EL (cell line): ENCODE data around the gene DNAL4.

Experiments used
- DNase-seq: peaks from one replicate; pipeline ENCODE4 v3.0.0-alpha.2; 2016

The DNAL4 gene

DNA sequence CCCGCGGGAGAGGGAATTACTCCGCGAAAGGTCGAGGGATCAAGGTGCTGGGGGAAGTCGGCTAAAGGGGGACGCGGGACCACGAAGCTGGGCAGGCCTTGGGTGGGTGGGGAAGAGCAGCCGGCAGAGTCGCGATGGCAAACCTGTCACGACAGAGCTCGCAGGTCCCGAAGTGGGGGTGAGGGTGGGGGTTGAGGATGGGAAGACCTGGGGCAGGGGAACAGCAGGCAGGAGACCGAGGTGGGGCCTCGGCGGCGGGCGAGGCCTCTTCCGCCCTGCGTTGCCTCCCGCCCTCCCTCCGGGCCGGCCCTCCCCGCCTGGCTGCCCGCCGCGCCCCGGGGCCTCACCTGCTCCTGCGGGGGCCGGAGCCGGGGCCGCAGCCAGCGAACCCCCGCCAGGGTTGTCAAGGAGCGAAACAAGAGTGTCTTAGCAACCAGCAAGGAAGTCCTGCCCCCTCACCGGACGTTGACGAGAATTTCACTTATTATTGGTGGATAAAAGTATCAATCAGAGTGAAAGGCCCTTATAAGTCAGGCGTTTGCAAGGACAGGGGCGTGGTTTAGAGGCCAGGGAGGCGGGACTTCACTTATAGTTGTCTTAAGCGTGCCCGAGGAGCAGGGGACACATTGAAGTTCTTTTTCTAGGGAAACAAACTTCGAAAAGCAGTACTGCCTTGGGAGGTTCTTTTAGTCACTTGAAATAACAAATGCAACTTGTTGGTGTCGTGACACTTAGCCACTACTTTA lies at the start of gene DNAL4:
TSS of gene DNAL4 (minus strand) at position 423 of the 746 bp plus-strand sequence. CDS start 11,412 bp downstream, outside the sequence.
- DNase-seq = peak; percentile 98

GRCh38 chr22:38843201-38843656 lies 49.3 kb upstream of the DNAL4 start:
- DNase-seq = peak; percentile 80

GRCh38 chr22:38842512-38843200 lies 48.7 kb upstream of the DNAL4 start:
- DNase-seq = no peak

DNA sequence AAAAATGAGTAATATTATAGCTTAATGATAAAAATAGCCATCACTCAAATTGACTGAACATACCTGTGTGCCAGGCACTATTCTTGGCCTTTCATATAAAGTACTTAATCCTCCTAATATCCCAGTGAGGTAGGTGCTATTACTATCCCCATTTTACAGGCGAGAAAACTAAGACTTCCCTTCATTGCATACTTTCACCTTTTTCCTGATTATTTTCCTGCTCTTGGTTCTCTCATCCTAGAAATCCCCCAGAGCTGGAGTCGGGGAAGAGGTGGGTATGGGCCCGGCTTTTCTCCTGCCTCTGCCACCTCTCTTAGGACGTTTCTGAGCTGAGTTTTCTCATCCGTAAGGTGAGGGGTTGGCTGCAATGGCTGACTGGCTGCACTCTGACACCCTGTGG lies 47.7 kb upstream of the DNAL4 start:
- no peak for DNase-seq

- DNase-seq = no peak
Measured at GRCh38 chr22:38841211-38841610, 47.3 kb upstream of the DNAL4 start.

DNA sequence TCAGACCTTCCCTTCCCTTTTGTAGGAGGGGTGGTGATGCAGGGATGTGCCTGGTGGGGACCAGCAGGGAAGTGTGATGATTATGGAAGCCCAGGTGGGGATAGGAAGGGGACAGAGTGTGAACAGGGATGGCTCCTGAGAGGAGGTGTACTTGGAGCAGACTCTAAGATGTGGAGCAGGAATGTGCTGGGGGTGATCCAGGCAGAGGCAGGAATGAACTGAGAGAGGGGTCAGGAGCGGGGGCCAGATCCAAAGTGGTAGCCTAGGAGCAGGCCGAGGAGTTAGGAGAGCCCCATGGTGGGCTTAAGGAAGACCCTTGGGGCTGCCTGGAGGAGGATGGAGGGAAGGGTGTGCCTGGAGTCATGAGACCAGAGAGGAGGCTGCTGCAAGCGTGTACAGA lies 46.2 kb upstream of the DNAL4 start:
- DNase-seq = no peak

DNA sequence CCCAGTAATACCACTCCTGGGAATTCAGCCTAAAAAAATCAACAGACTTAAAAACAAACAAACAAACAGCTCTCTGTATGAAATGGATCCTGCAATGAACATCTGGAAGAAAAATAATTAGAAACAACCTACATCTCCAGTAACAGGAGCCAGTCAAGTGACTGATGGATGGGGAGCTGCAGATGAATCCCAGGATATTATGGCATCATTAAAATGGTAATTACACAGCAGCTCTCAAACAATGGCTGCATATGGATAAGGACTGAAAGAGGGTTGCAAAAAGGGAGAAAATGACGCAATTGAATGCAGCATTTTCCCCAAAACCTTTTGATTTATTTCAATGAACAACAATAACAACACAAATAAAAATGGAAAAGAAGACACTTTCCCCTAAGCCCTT lies 45.7 kb upstream of the DNAL4 start:
- no peak for DNase-seq

DNA sequence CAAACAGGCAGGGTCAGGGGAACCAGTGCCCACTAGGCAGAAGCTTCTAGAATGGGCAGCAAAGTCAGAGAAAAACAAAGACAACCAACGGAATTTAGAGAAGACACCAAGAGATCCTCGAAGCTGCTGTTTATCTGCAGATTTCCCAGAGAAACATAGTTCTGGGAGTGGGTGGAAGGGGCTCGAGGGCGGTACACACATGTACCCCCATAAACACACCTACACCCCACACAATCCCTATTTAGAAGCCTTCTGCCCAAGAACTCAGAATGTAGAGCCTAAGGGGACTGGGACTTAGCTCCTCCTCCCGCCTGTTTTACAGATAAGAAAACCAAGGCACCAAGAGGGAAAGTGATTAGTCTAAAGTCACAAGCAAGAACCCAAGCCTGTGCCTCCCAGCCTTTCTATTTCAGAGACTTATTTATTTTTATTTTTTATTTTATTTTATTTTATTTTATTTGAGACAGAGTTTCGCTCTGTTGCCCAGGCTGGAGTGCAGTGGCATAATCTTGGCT lies 43.5 kb upstream of the DNAL4 start:
- DNase-seq = no peak

- peak; percentile 70 for DNase-seq
Measured at GRCh38 chr22:38835888-38836301, 42.0 kb upstream of the DNAL4 start.

DNA sequence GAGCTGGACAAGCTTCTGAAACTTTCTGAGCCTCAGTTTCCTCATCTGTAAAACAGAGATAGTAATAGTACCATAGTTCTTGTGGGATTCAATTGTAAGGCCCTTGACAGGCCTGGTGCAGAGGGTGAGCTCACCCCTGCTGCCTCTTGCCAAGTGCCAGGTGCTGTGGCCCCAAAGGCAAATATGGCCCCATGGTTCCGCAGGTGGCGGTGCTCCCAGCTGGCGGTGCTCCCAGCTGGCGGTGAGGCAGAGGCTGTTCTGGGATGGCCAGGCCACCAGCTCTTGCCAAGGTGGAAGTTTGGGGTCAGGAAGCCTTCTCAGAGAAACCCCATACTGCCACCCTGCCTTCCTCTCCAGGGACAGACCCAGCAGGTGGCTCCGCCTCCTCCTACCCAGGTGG lies 41.0 kb upstream of the DNAL4 start:
- DNase-seq = no peak

DNA sequence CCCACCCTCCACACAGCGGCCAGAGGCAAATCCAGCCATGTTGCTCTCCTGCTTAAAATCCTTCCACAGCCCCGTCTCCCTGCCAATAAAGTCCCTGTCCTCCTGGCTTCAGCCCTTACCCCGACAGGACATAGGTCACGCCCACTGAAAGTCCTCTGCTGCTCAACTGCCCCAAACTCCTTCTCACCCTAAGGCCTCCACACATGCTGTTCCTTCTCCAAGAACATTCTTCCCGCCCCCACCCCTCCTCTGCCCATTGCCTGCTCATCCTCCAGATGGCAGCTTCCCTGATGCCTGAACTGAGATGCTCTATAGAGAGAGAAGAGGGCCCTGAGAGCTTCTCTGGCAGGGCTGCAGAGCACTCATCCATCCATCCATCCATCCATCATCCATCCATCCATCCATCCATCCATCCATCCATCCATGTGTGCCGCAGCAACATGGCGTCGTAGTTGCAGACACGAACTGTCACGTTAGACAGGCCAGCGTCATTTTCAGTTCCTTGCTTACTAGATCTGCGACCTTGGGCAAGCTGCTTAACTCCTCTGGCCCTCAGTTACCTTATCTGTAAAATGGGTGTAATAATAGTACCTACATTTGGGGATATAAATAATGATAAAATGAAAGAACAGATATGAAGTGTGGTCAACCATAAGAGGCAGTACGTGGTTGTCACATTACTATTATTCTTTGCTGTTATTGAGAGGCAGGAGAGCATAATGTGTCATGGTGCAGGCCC lies 40.4 kb upstream of the DNAL4 start:
- DNase-seq = no peak

- no peak for DNase-seq
Measured at GRCh38 chr22:38833061-38833460, 39.1 kb upstream of the DNAL4 start.

GRCh38 chr22:38832005-38832978 lies 38.3 kb upstream of the DNAL4 start:
- DNase-seq = no peak

GRCh38 chr22:38831166-38831945 lies 37.4 kb upstream of the DNAL4 start:
- peak; percentile 78 for DNase-seq

GRCh38 chr22:38830845-38831108 lies 36.8 kb upstream of the DNAL4 start:
- DNase-seq = no peak

- DNase-seq = no peak
Measured at GRCh38 chr22:38830026-38830844, 36.3 kb upstream of the DNAL4 start.

- no peak for DNase-seq
Measured at GRCh38 chr22:38829485-38829884, 35.5 kb upstream of the DNAL4 start.

- DNase-seq = no peak
Measured at GRCh38 chr22:38828616-38829205, 34.8 kb upstream of the DNAL4 start.

DNA sequence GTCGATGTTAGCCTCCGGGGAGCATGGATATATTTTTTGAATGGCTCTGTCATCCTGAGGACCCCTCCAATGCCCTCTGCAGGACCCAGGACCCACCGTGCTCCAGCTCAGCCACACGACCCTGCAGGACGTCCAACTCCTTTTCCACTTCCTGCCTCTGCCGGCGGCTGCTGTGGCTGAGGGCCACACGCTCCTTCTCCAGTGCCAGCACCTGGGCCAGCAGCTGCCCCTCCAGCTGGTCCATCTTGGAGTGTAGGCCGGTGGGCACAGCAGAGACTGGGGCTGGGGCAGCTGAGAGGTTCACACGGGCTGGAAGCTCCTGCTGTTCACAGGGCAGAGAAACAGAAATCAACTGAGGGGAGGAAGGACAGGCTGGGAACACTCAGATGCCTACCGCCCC lies 34.2 kb upstream of the DNAL4 start:
- no peak for DNase-seq

DNA sequence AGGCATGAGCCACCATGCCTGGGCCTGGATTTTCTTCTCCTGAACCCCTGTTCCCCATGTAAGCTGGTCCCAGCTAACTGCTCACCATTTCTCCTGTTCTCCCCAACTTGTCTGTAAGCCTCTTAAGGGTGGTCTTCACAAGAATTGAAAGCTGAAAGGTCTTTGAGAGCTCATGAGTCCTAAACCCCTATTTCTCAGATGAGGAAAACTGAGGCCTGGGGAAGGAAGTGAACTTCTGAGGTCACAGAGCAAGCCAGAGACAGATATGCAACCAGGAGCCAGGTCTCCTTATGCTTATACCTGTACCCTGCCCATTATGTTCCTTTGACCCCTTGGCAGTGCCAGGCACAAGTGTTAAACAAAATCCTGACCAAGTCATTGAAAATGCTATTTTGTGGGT lies 33.6 kb upstream of the DNAL4 start:
- no peak for DNase-seq
